ENCODE measurements around the gene FRMD7. TPM values are rescaled to one million over a fixed set of nuclear protein-coding genes. Genes with fewer than 3 reads are reported as not detected.

Gene FRMD7
- total RNA-seq, 1 donor = 1.1 TPM

DNA sequence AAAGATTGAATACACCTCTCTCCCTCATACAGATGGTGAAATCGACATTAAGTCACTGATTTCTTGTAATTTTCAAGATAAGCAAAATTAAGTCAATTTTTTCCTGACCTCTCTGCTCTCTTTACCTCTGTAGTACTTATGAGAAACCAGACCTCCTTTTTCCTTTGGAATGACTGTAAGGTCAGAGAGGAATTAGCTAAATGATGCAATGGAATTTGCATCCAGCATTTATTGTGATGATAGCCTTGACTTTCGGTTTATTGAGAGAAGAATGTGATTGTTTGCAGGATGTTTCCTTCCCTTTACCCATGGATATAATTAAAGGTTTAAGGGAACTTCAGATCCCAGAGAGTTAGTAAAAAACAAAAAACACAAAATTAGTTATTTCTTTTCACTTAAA, 82.4 kb downstream of the FRMD7 start:
- Histone ChIP-seq H3K9me3 (ENCODE audit: low read depth, low read length) (no peaks in the 10 kb centered on the region), H4K20me1 (ENCODE audit: insufficient read depth, low read length) (no peaks in the 10 kb centered on the region), H3K36me3 (ENCODE audit: insufficient read depth, low read length) (no peaks in the 10 kb centered on the region), H3K27me3 (ENCODE audit: insufficient read depth, low read length) (no peaks in the 10 kb centered on the region), H3K4me2 (ENCODE audit: insufficient read depth, low read length) (no peak overlapping the region), H3K27ac (ENCODE audit: low read depth, low read length) (no peak overlapping the region), H3K4me1 (ENCODE audit: insufficient read depth, low read length) (peaks cover 5% of the 10 kb centered on the region), H3K79me2 (ENCODE audit: insufficient read depth, low read length) (no peaks in the 10 kb centered on the region), H2AFZ (ENCODE audit: low read length) (no peak overlapping the region), H3K4me3 (ENCODE audit: insufficient read depth, low read length) (no peak overlapping the region)
- DNase-seq (ENCODE audit: insufficient read length, low spot score, missing footprints) = no peak
- TF ChIP-seq, protein P1, sequence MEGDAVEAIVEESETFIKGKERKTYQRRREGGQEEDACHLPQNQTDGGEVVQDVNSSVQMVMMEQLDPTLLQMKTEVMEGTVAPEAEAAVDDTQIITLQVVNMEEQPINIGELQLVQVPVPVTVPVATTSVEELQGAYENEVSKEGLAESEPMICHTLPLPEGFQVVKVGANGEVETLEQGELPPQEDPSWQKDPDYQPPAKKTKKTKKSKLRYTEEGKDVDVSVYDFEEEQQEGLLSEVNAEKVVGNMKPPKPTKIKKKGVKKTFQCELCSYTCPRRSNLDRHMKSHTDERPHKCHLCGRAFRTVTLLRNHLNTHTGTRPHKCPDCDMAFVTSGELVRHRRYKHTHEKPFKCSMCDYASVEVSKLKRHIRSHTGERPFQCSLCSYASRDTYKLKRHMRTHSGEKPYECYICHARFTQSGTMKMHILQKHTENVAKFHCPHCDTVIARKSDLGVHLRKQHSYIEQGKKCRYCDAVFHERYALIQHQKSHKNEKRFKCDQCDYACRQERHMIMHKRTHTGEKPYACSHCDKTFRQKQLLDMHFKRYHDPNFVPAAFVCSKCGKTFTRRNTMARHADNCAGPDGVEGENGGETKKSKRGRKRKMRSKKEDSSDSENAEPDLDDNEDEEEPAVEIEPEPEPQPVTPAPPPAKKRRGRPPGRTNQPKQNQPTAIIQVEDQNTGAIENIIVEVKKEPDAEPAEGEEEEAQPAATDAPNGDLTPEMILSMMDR (IDR thresholded peaks at IDR 0.05; ENCODE audit: extremely low read depth, low read depth, low read length) = no peak

DNA sequence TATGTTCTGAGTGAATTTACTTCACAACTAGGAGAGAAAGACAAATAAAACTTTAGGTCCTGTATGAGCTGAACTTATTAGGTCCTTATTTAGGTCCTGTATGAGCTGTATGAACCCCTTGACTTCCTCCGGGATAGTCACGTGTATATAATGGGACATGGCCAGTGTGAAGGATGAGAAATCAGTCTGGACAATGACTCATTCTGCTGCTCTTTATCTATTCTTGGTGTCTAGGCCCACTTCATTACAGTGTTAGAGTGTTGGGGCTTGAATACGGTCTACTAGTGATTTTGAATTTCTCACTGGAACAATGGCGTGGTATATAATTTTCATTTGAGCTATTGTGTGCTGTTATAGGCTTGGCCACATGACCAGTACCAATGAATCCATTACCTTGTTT, 82.9 kb downstream of the FRMD7 start:
- Histone ChIP-seq H2AFZ (ENCODE audit: low read length) (no peak overlapping the region), H3K4me2 (ENCODE audit: insufficient read depth, low read length) (no peak overlapping the region), H4K20me1 (ENCODE audit: insufficient read depth, low read length) (no peaks in the 10 kb centered on the region), H3K79me2 (ENCODE audit: insufficient read depth, low read length) (no peaks in the 10 kb centered on the region), H3K27me3 (ENCODE audit: insufficient read depth, low read length) (peaks cover 4% of the 10 kb centered on the region), H3K27ac (ENCODE audit: low read depth, low read length) (no peak overlapping the region), H3K4me1 (ENCODE audit: insufficient read depth, low read length) (peaks cover 5% of the 10 kb centered on the region), H3K4me3 (ENCODE audit: insufficient read depth, low read length) (no peak overlapping the region), H3K9me3 (ENCODE audit: low read depth, low read length) (no peaks in the 10 kb centered on the region), H3K36me3 (ENCODE audit: insufficient read depth, low read length) (no peaks in the 10 kb centered on the region)
- TF ChIP-seq, protein P1 (IDR thresholded peaks at IDR 0.05; ENCODE audit: extremely low read depth, low read depth, low read length) = no peak
- peak; percentile 30 for DNase-seq (ENCODE audit: insufficient read length, low spot score, missing footprints)

DNA sequence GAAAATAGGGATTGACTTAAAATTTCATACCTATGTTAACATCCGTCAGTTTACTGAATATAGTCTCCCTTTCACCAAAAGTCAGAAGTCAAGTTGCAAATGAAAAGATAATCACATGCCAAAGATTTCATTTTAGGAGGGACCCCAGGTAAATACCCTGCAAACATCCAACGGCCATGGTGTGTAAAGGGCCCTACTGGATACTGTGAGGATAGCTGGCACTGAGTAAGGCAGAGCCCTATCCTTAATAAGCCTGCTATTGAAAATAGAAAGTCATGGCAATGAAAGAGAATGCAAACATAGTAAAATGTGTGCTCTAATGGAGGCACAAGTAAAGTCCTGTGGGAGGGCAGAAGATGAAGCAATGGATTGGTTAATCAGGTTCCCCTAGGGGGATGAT, 83.8 kb downstream of the FRMD7 start:
- no peak for DNase-seq (ENCODE audit: insufficient read length, low spot score, missing footprints)

DNA sequence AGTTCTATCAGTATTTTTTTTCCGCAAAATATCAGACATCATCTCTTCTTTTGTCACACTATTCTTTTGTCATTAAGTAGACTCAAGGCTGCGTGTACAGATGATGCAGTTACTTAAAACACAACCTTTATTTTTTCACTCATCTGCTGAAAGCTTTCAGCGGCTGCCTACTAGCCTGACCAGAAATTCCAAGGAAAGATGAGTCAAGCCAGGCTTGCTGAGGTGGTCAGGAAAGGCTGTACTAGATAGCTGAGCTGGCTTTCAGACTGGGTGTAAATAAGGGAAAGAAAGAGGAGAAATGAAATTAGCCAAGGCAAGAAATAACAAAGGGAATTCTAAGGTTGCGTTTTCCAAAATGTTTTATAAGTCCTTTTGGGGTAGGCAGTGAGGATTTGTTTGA, 86.8 kb downstream of the FRMD7 start:
- Histone ChIP-seq H3K4me3 (ENCODE audit: insufficient read depth, low read length) (no peak overlapping the region), H3K9me3 (ENCODE audit: low read depth, low read length) (no peaks in the 10 kb centered on the region), H2AFZ (ENCODE audit: low read length) (no peak overlapping the region), H3K79me2 (ENCODE audit: insufficient read depth, low read length) (no peaks in the 10 kb centered on the region), H3K36me3 (ENCODE audit: insufficient read depth, low read length) (no peaks in the 10 kb centered on the region), H3K4me2 (ENCODE audit: insufficient read depth, low read length) (no peak overlapping the region), H3K27me3 (ENCODE audit: insufficient read depth, low read length) (peaks cover 7% of the 10 kb centered on the region), H3K27ac (ENCODE audit: low read depth, low read length) (no peak overlapping the region), H3K4me1 (ENCODE audit: insufficient read depth, low read length) (peaks cover 5% of the 10 kb centered on the region), H4K20me1 (ENCODE audit: insufficient read depth, low read length) (no peaks in the 10 kb centered on the region)
- DNase-seq (ENCODE audit: insufficient read length, low spot score, missing footprints) = no peak
- TF ChIP-seq, protein P1 (IDR thresholded peaks at IDR 0.05; ENCODE audit: extremely low read depth, low read depth, low read length) = no peak

More for the DNA sequence above, 83.8 kb downstream of the FRMD7 start:
- peaks cover 5% of the 10 kb centered on the region for H3K4me1 ChIP-seq (ENCODE audit: insufficient read depth, low read length)
- TF ChIP-seq, protein P1 (IDR thresholded peaks at IDR 0.05; ENCODE audit: extremely low read depth, low read depth, low read length) = no peak
- no peak overlapping the region for H3K4me3 ChIP-seq (ENCODE audit: insufficient read depth, low read length)
- H3K27ac ChIP-seq (ENCODE audit: low read depth, low read length) = no peak overlapping the region
- H3K36me3 ChIP-seq (ENCODE audit: insufficient read depth, low read length) = no peaks in the 10 kb centered on the region
- no peaks in the 10 kb centered on the region for H3K79me2 ChIP-seq (ENCODE audit: insufficient read depth, low read length)
- no peak overlapping the region for H2AFZ ChIP-seq (ENCODE audit: low read length)
- no peaks in the 10 kb centered on the region for H4K20me1 ChIP-seq (ENCODE audit: insufficient read depth, low read length)
- H3K27me3 ChIP-seq (ENCODE audit: insufficient read depth, low read length) = peaks cover 4% of the 10 kb centered on the region
- H3K9me3 ChIP-seq (ENCODE audit: low read depth, low read length) = no peaks in the 10 kb centered on the region
- H3K4me2 ChIP-seq (ENCODE audit: insufficient read depth, low read length) = no peak overlapping the region

All from osteoblast (primary cell).